Fibroblast of peridontal ligament (primary cell): ENCODE data around the gene TAL1.
"Not testable (repeated sequence)": the region's sequence is repeated elsewhere in the genome, so short reads cannot be mapped to it uniquely, and the experiment has no call there.

Source experiments
- DNase-seq: peaks from one replicate; pipeline ENCODE4 v3.0.0-alpha.2; 2010; ENCODE audit errors: extremely low read depth

TAL1 gene

DNA sequence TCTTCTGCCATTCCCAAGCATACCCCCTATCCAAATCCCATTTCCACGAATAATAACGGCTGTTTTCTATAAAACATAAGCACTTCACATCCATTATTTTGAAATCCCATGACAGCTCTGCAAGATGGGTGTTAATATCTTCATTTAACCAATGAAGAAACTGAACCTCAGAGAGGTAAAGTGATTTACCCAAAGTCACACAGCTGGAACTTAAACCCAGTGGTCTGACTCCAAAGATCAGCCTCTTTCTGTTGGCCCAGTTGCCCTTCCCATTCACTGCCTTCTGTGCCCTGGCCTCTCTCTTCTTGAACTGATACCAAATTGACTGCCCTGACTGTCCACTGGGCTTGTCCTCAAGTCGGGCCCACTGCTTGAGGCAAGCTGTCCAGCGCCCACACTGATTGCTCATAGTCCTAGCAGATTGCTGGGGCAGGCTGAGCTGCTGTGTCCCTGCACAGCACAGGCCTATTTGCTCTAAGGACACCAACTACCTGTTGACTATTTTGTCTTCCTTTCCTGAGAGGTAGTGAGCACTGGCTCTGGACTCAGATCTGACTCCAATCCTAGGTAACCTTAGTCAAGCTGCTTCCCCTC lies 19.3 kb downstream of the TAL1 start:
- no peak for DNase-seq

- no peak for DNase-seq
Measured at GRCh38 chr1:47211796-47212269, 20.2 kb downstream of the TAL1 start.

DNA sequence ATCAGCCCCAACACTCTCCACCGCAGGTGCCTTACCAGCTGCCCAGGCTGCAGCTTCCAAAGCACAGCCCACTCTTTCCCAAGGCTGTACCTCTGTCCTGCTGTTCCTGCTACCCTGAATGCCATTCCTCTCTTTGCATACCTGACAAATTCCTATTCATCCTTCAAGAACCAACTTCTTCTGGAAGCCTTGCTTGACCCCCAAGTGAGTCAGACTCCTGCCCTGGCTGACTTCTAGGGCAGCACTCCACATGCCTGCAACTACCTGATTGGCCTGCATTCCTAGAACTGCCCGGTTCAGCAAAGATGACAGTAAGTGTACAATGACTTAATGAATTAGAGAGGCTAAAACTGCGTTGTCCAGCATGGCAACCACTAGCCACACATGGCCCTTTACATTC lies 21.4 kb downstream of the TAL1 start:
- DNase-seq: no peak

DNA sequence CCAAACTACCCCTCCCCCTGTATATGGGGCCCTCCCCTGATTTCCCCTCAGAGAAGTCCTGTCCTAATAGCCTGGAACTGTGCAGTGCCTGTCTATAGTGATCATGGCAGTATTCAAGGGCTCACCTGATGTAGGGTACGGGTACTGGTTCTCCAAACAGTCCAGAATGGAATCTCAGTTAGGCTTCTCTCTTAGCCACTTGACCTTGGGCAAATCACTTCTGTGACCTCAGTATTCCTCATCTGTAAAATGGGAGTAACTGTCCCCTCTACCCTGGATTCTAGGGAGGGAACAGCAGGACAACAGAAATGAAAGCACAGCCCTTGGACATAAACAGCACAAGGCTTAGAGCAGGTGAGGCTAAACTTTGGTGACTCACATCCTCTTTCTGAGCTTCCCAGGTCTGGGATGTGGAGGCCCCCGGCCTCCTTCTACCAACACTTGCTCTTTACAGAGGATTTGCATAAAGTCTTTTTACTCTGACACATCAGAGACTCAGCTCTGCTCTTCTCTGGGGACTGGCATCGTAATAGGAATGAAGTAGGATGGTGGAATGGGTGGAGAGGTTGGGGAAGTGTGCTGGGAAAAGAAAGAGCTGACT lies 22.2 kb downstream of the TAL1 start:
- no peak for DNase-seq

DNA sequence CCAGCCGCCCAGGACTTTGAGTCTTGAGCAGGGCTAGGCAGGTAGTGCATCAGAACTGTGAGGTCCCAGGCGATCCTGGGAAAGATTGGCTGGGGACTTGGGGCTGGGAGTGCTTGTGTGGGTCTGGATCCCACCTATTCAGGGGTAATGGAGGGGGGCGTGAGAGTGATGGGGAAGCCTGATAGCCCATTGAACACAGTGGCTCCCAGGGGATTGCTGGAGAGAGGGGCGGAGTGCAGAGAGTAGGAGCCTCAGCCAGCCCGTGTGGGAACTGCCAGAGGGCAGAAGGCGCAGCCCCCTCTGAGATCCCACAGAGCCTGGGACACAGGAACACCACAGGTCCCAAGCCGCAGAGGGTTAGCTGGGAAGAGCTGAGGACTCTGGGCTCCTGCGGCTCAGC lies 22.9 kb downstream of the TAL1 start:
- DNase-seq: no peak

DNA sequence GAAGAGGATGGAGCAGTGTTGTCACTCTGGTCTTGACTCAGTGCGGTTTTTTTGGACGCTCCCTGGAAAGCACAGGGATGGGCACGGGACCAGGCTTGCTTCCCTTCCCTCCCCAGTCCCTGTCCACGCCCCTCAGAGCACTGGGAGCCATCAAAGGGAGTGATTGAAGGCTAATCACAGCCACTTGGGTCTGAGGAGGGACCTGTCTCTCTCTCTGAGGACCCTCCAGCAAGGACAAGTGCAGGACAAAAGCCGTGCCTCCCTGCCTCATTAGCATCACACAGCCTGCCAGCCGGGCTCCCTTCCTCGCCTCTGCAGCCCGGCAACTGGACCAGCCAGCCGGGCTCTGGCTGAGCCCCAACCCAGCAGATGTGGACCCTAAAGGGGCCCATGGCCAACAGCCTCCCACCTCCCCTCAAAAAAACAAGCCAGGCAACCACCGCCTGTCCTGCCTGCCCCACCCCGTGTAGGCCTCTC lies 23.6 kb downstream of the TAL1 start:
- no peak for DNase-seq

GRCh38 chr1:47207803-47208373 lies 24.1 kb downstream of the TAL1 start:
- DNase-seq: no peak

- DNase-seq: no peak
Measured at GRCh38 chr1:47205918-47206317, 26.1 kb downstream of the TAL1 start.

DNA sequence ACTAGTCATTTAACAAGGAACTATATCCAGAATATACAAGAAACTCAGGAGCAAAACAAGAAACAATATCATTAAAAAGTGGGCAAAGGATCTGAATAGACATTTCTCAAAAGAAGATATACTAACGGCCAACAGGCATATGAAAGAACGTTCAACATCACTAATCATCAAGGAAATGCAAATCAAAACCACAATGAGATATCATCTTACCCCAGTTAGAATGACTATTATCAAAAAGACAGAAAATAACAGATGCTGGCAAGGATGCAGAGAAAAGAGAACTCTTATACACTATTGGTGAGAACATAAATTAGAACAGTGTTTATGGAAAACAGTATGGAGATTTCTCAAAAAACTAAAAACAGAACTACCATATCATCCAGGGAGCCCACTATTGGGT lies 28.5 kb downstream of the TAL1 start:
- DNase-seq: not testable (repeated sequence)

DNA sequence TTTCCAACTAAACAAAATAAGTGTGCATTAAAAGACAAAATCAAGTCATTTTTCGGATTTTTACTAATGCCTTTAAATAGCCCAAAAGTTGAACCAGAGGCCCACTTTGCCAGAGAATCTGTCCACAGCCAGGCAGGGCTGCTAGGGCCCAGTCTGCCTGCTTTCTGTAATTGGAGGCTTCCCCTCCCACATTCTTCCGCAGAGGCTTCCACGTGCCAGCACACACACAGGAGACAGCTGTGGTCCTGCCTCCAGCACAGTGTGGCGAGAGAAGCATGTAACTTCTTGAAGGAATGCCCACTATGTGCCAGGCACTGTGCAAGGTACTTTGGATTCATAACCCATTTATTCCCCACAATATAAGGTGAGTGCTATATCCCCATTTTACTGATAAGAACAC lies 30.8 kb downstream of the TAL1 start:
- DNase-seq: peak; percentile 11

DNA sequence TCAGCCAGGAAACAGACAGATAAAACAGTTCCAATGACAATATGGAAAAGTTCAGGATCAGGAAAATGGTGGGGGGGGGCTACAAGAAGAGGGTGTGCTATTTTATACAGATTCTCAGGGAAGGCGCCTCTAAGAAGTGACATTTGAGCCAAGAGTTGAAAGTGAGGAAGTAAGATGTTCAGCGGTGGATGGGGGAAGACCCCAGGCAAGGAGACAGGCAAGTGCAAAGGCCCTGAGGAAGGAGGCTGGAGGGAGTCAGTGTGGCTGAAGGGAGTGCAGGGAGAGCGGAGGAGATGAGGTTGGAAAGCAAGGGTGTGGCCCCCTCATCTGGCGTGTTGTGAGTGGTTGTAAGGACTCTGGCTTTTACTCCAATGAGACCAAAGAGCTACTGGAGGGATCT lies 33.8 kb downstream of the TAL1 start:
- DNase-seq: no peak

DNA sequence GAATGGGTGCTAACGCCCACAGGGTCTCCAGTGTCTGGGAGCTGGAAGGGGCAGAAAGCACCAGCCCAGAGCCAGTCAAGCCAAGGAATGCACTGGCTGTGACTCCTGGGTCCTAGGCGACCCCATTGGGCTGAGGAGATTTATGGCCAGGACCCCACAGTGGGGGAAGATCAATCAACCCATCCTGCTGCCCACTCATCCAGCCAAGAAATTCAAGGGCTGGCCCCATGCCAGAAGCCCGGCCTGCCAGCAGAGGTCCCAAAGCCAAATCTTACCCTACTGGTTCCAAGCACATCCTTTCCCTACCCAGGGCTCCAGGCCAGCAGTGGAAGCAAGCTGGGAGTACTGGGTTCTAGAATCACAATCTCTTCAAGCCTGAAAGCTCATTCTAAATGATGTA lies 35.4 kb downstream of the TAL1 start:
- DNase-seq: no peak

GRCh38 chr1:47195981-47196380 lies 36.0 kb downstream of the TAL1 start:
- not testable (repeated sequence) for DNase-seq

DNA sequence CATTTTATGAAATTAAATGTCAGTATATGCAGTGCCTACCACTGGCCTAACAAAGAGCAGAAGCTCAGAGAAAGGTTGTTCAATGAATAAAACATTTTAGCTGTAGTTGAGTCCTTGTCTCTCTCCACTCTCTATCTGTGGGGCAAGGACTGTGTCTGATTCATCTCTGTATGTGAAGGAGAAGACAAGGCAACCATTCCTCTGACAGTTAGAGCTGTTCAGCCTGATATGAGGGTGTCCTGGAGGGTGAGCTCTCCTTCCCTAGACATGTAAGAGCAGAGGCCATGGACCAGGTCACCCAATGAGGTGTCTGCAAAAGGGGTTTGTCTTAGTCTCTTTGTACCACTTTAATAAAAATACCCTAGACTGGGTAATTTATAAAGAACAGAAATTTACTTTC lies 37.7 kb downstream of the TAL1 start:
- no peak for DNase-seq

DNA sequence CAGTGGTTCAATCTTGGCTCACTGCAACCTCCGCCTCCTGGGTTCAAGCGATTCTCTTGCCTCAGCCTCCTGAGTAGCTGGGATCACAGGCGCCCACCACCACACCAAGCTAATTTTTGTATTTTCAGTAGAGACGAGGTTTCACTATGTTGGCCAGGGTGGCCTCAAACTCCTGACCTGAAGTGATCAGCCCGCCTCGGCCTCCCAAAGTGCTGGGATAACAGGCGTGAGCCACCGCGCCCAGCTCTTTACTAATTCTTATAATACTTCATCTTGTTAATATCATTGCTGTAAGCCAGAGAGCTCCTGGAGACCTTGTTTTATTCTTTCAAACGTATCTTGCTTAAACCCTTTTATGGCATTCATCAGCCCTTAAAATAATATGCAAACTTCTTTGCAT lies 38.5 kb downstream of the TAL1 start:
- not testable (repeated sequence) for DNase-seq

GRCh38 chr1:47192458-47193384 lies 39.3 kb downstream of the TAL1 start:
- peak; percentile 59 for DNase-seq

- DNase-seq: no peak
Measured at GRCh38 chr1:47191940-47192457, 40.0 kb downstream of the TAL1 start.

- DNase-seq: no peak
Measured at GRCh38 chr1:47190857-47191256, 41.2 kb downstream of the TAL1 start.

DNA sequence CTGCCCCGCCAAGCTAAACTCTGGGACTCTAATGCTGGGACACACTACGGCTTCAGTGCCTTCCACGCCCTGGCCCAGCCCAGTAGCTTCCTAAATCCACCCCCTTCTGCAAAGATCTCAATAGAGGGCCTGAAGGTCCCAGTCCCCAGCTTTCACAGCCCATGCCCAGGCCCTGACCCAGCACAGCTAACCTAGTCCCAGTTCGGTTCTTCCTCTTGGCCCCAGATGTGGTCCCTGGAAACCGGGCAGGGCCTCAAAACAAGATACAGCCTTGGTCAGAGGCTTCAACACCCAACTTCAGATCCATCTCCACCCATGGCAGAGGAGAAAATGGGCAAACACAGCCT lies 41.5 kb downstream of the TAL1 start:
- no peak for DNase-seq

DNA sequence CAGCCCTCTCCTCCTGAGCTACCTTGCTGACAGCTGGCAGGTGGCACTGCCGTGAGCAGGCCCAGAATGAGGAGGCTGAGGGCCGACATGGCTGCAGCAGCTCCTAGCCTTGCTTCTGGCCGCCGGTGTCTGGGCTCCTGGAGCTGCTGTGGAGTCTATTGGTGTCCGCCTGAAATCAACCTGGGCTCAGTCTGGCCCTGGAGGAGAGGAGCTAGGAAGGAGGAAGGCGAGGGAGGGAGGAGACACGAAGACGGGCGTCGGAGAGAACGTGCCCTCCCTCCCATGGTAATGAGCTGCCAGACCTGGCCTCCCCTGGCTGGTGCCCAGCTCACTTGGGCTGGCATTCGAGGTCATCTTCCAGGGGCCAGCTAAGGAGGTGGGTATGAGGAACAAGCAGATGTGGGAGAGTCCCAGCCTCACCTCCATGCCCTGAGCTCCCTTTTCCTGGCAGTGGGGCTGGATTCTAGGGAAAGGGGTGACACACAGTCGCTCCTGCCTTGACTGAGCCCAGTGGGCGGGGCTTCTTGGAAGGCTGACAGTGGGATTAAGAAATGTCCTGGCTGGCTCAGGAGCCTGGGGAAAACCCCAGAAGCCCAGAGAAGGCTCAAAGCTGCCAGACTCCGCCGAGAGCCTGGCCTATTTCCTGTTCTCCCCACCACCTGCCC lies 42.0 kb downstream of the TAL1 start, which contains the start of gene PDZK1IP1:
PDZK1IP1 (minus strand) TSS at position 193 of the 665 bp plus-strand sequence; CDS start at position 89, 104 bp downstream.
- DNase-seq: peak; percentile 28
